GM12892 (cell line): ENCODE data around the gene IFI16. TPM values are rescaled to one million over a fixed set of nuclear protein-coding genes. Genes with fewer than 3 reads are reported as not detected.

Source experiments
- DNase-seq: peaks from one replicate; pipeline ENCODE4 v3.0.0; 2011; ENCODE audit not compliant: insufficient read length
- FAIRE-seq: peaks from 2 replicates; lab custom pipeline; 2011; peaks lifted over from hg19 to GRCh38; lab: Jason Lieb, UNC
- POLR2A ChIP-seq: IDR thresholded peaks from 2 replicates; pipeline ENCODE4 v1.6.1; 2011; ENCODE audit warnings: low read depth, low read length, control low read depth
- POLR2AphosphoS5 ChIP-seq: IDR thresholded peaks from 2 replicates; pipeline ENCODE4 v1.6.1; 2011; ENCODE audit warnings: low read depth, low read length, control low read depth
- TAF1 ChIP-seq: IDR thresholded peaks from 2 replicates; pipeline ENCODE4 v1.6.1; 2011; ENCODE audit warnings: low read depth, mild to moderate bottlenecking, control low read depth, low read length, borderline replicate concordance
- polyA plus RNA-seq: library from polyadenylated mRNA; unstranded; fragments of >200 nt; gene quantifications from one replicate; pipeline ENCODE4 v1.2.1, GENCODE V29; 2012; ENCODE audit warnings: missing spikeins, inconsistent platforms; ENCODE audit not compliant: missing spikeins

The IFI16 gene
- polyA plus RNA-seq = 184 TPM

DNA sequence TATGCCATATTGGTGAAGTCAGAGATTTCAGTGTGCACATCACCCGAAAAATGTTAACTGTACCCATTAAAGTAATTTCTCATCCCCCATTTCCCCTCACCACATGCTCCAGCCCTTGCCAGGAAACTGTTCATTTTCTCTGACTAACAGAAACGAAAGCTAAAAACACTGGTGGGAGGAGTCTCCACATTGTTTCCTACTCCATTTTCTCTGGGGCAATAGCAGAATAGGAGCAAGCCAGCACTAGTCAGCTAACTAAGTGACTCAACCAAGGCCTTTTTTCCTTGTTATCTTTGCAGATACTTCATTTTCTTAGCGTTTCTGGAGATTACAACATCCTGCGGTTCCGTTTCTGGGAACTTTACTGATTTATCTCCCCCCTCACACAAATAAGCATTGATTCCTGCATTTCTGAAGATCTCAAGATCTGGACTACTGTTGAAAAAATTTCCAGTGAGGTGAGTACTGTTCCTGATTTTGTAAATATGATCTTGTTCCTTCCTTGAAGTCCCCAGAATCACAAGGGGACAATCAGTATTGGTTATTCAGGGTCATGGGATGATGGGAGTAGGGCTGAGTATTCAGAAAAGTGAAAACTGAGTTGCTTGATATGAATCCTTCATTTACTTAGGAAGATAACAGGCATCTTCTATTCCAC lies at the start of gene IFI16:
IFI16 (plus strand) TSS at position 204 of the 658 bp plus-strand sequence. CDS start 4,774 bp downstream, outside the sequence.
- FAIRE-seq (peak; percentile 94), DNase-seq (peak; percentile 15)
- TF ChIP-seq POLR2AphosphoS5 (peak; percentile 96), TAF1 (peak; percentile 92), POLR2A (peak; percentile 96)

DNA sequence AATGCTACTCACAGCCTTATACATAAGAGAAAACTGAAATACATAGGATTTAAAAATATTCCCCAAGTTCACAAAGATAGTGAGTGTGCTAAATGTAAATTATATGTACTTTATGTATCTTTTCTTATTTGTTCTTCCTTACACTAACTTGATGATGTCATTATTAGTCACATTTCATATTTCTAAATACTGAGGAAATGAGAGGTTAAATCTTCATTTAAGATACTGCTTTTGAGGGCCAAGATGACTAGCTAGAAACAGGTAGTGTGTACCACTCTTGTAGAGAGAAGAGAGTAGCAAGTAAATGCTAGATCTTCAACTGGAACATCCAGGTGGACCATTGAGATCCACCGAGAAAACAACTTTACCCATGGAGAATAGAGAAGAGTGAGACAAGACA lies 48.5 kb upstream of the IFI16 start:
- DNase-seq (no peak), FAIRE-seq (no peak)

DNA sequence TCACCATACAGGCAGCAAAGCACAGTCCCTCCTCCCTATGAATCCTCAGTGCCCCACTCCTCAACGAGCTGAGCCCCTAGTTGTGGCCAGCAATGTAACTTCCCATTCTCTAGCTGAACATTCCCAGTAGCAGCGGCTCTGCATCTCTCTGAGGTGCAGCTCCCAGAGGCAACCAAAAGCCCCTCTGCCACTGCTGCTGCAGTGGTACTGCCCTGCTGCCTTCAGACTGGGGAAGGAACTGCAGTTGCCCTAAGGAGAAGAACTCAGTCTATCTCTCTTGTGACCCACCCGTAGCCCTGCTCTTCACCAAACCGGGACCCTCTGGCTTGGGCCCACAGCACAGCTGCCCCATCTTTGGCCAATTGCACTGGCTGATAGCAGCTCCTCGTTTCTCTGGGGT lies 46.7 kb upstream of the IFI16 start:
- no peak for FAIRE-seq

More for the DNA sequence above, 48.5 kb upstream of the IFI16 start:
- TF ChIP-seq POLR2A (no peak), POLR2AphosphoS5 (no peak), TAF1 (no peak)

DNA sequence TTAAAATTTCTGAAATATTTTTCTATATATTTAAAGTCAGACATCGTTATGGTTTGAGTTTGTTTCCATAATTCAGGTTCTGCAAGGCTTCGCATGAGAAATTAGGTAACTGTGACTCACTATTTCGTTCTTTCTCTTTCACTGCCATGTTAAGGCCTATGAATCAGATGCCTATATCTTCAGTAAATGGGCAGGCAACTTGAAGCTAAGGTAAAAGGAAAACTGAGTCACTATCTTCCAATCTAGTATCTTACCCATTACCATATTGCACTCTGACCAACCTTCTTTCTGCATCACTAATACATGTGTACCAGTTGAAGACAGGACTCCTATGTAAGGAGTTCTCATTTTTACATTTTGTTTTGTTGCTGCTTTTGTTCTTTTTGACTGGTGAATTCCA lies 40.5 kb upstream of the IFI16 start:
- no peak for DNase-seq
- FAIRE-seq = no peak
- no peak for TF ChIP-seq POLR2A
- no peak for TF ChIP-seq TAF1
- no peak for TF ChIP-seq POLR2AphosphoS5

More for the DNA sequence above, 46.7 kb upstream of the IFI16 start:
- TF ChIP-seq TAF1 (no peak), POLR2AphosphoS5 (no peak), POLR2A (no peak)
- DNase-seq = no peak

DNA sequence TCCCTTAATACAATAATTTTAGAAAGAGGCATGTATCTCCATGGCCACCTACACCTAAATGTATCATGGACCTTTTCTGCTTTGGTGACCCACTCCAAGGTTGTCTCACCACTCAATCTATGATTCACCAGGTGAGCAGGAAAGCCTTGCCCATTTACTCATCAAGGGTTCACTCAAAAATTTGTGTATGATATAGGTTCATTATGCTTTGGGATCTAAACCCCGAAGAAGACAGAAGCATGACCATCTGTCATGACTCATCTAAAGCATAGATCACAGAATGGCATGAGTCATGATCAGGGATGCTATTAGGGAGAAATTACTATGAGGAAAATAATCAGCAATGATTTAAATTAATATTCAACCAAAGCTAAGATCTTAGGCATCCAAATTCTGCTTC lies 39.9 kb upstream of the IFI16 start:
- no peak for DNase-seq
- FAIRE-seq = no peak
- TF ChIP-seq POLR2A = no peak
- TF ChIP-seq TAF1 = no peak
- no peak for TF ChIP-seq POLR2AphosphoS5

DNA sequence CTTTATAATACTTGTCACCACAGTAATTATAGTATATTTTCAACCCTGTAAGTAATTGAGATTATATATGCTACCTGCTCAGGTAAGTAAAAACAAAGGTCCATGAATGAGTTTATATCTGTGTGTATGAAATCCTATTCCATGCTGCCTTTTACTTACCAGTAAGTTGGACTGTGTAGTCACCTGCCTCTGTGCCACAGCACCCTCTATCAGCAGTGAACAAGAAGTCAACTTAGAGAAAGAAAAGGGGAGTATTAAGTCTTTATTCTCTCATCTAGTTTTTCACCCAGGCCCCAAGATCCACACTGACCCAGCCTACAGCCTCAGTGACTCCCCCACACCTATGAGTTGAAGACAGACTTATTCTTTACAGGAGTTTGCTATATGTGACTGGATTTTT lies 36.9 kb upstream of the IFI16 start:
- DNase-seq (no peak), FAIRE-seq (peak; percentile 21)
- TF ChIP-seq TAF1 (no peak), POLR2AphosphoS5 (no peak), POLR2A (no peak)

DNA sequence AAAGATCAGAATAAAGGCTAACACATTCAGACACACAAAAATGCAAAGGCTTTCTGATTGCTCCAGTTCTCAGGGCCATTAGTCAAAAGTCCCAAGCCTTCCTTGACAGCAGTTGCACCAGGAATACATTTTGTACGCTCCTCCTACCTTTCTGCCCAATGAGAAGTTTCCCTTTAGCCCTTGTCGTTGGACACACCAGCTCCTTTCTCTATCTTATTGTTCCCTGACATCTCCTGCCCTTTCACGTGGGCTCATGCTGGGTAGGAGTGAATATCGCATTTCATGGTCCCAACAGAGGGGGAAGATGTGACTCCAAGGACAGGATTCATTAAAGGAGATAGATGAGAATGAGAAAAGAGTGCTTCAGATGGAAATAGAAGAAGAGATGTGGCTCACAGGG lies 33.5 kb upstream of the IFI16 start:
- TF ChIP-seq POLR2AphosphoS5 = no peak
- TF ChIP-seq POLR2A = no peak
- no peak for TF ChIP-seq TAF1
- FAIRE-seq (no peak), DNase-seq (no peak)

DNA sequence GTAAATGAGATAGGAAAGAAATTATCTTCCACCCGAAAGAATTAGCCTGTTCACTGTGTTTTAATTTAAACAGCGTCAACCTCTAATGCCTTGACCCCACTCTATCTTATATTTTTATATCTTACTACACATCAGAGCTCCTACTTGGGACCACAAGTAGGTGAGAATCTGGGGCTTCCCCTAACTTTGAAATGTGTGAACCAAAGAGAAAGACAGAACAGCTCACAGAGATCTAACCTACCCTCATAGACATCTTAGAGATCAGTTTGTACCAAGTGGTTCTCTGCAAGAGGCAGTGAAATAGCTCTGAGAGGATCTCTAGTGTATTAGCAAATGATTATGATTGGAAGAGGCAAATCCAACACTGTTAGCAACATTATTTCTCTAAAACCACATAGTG lies 31.0 kb upstream of the IFI16 start:
- TF ChIP-seq POLR2AphosphoS5 (no peak), POLR2A (no peak), TAF1 (no peak)
- FAIRE-seq (no peak), DNase-seq (no peak)

DNA sequence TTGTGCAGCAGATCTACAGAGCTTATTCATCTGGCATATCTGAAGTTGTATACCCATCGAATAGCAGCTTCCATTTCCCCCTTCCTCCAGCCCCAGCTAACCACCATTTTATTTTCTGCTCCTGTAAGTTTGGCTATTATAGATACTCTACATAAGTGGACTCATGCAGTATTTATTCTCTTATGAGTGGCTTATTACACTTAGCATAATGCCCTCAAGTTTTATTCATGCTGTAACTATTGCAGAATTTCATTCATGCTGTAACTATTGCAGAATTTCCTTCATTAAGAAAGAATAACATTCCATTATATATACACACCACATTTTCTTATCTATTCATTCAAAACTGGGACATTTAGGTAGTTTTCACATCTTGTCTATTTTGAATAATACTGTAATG lies 30.5 kb upstream of the IFI16 start:
- TF ChIP-seq TAF1 (no peak), POLR2A (no peak)
- no peak for FAIRE-seq

DNA sequence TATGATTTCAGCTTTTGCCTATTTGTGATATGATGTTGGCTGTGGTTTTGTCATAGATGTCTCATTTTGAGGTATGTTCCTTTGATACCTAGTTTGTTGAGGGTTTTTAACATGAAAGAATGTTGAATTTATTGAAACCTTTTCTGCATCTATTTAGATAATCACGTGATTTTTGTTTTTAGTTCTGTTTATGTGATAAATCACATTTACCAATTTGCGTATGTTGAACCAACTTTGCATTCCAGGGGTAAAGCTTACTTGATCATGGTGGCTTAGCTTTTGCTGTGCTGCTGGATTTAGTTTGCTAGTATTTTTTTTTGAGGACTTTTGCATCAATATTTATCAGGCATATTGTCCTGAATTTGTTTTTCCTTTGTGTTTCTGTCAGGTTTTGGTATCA lies 26.5 kb upstream of the IFI16 start:
- FAIRE-seq (no peak), DNase-seq (no peak)

More for the DNA sequence above, 30.5 kb upstream of the IFI16 start:
- no peak for DNase-seq

DNA sequence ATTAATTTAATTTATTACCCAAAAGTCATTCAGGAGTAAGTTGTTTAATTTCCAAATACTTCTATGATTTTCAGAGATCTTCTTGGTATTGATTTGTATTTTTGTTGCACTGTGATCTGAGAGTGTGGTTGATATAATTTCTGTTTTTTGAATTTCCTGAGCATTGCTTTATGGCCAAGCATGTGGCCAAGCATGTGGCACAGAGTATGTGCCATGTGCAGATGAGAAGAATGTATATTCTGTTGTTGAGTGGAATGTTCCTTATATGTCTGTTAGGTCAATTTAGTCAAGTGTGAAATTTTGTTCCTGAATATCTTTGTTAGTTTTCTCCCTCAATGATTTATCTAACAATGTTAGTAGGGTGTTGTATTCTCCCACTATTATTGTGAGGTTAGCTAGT lies 25.3 kb upstream of the IFI16 start:
- no peak for DNase-seq
- no peak for FAIRE-seq

More for the DNA sequence above, 26.5 kb upstream of the IFI16 start:
- no peak for TF ChIP-seq POLR2A

DNA sequence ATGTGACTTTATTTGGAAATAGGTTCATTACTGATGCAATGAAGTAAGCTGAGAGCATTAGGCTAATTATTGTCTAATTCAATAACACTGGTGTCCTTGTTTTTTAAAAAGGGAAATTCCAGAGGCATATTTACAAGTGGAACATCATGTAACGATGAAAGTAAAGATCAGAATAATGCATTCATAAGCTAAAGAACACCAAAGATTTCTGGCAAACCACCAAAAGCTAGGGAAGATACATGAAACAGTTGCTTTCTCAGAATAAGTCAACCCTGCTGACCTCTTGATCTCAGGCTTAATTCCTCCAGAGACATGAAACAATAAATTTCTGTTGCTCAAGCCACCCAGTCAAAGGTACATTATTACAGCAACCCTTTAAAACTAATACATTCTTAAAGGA lies 20.3 kb upstream of the IFI16 start:
- FAIRE-seq (no peak), DNase-seq (no peak)
- TF ChIP-seq POLR2A = no peak
- no peak for TF ChIP-seq POLR2AphosphoS5
- TF ChIP-seq TAF1 = no peak

More for the DNA sequence above, 25.3 kb upstream of the IFI16 start:
- TF ChIP-seq POLR2AphosphoS5 (no peak), TAF1 (no peak)
